ENCODE measurements around the gene GPR78.

DNA sequence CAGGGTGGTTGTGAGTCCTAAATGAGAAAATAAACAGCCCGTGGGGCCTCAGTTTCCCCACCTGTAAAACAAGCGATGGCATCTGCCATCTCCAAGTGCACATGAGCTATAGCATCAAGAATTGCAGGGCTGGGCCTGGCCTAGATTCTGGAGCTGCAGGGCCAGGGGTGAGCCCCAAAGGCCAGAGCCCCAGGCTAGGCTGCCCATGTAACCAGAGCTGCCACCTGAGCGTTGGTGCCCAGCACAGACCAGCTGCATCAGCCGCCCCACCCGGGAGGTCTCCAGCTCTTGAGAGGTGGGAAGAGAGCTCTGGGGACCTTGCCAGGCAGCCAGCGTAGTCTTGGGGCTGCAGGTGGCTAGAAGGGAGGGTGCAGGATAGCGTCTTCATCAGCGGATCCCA, 27.0 kb upstream of the GPR78 start:
- TF ChIP-seq POLR2A (IDR thresholded peaks at IDR 0.05) = no peak
- TF ChIP-seq, protein P1, sequence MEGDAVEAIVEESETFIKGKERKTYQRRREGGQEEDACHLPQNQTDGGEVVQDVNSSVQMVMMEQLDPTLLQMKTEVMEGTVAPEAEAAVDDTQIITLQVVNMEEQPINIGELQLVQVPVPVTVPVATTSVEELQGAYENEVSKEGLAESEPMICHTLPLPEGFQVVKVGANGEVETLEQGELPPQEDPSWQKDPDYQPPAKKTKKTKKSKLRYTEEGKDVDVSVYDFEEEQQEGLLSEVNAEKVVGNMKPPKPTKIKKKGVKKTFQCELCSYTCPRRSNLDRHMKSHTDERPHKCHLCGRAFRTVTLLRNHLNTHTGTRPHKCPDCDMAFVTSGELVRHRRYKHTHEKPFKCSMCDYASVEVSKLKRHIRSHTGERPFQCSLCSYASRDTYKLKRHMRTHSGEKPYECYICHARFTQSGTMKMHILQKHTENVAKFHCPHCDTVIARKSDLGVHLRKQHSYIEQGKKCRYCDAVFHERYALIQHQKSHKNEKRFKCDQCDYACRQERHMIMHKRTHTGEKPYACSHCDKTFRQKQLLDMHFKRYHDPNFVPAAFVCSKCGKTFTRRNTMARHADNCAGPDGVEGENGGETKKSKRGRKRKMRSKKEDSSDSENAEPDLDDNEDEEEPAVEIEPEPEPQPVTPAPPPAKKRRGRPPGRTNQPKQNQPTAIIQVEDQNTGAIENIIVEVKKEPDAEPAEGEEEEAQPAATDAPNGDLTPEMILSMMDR (IDR thresholded peaks at IDR 0.05) = no peak

Measured in upper lobe of left lung (tissue), 4 donors.